Naive thymus-derived CD4-positive, alpha-beta T cell (primary cell): ENCODE results near the gene ZFYVE9. TPM values are rescaled to one million over a fixed set of nuclear protein-coding genes. Genes with fewer than 3 reads are reported as not detected.
A peak's percentile ranks its signal among the peaks of the same experiment; 100 is the strongest.

Source experiments
- ATAC-seq: fragments of 150-1000 bp; cut with Tn5 transposase; 2 replicates; pipeline ENCODE4 v1.10.0; 2021; ENCODE audit warnings: mild to moderate bottlenecking, moderate library complexity
- CTCF ChIA-PET: fragments of 350-600 bp; sonication (Branson Sonifier 250); formaldehyde crosslinking; loops from one replicate; lab custom pipeline; 2021; ENCODE audit warnings: antibody characterized with exemption; lab: Charles Lee
- POLR2A ChIA-PET: fragments of 350-600 bp; sonication (Branson Sonifier 250); formaldehyde crosslinking; loops from one replicate; lab custom pipeline; 2021; ENCODE audit warnings: antibody characterized with exemption, inconsistent platforms; lab: Charles Lee
- DNase-seq, 9 donors: peaks; one replicate each; pipeline versions ENCODE4 v3.0.0 to v3.0.0-alpha.2; 2020 to 2022; ENCODE audit warnings: mixed read lengths in 1 of 9
- H3K27ac ChIP-seq: one replicate; pipeline ENCODE4 v1.7.0; 2013; ENCODE audit warnings: mild to moderate bottlenecking, low read depth, low read length, moderate library complexity
- H3K27me3 ChIP-seq, 2 donors: one replicate each; pipeline ENCODE4 v1.7.0; 2013; ENCODE audit warnings: low read length in 2 of 2, mild to moderate bottlenecking in 2 of 2, moderate library complexity in 2 of 2; ENCODE audit not compliant: control insufficient read depth in 2 of 2, insufficient read depth in 2 of 2
- H3K36me3 ChIP-seq, 3 experiments: 1 replicate in 2 of 3; 2 replicates in 1 of 3; pipeline ENCODE4 v1.7.0; 2013; ENCODE audit warnings: low read length in 3 of 3, mild to moderate bottlenecking in 3 of 3, moderate library complexity in 1 of 3; ENCODE audit not compliant: insufficient read depth in 3 of 3, control insufficient read depth in 2 of 3
- H3K4me1 ChIP-seq, 2 donors: one replicate each; pipeline ENCODE4 v1.7.0; 2013; ENCODE audit warnings: low read length in 2 of 2, mild to moderate bottlenecking in 2 of 2, moderate library complexity in 1 of 2; ENCODE audit not compliant: control insufficient read depth in 2 of 2, insufficient read depth in 2 of 2
- H3K4me3 ChIP-seq: 2 replicates; pipeline ENCODE4 v1.7.0; 2013; ENCODE audit warnings: mild to moderate bottlenecking, low read length
- H3K9me3 ChIP-seq, 3 experiments: 1 replicate in 2 of 3; 2 replicates in 1 of 3; pipeline ENCODE4 v1.7.0; 2013; ENCODE audit warnings: low read length in 3 of 3; ENCODE audit not compliant: control insufficient read depth in 2 of 3
- H3K27ac Mint-ChIP-seq, 9 donors: one replicate each; pipeline ENCODE4 v1.8.0; 2020 to 2022; ENCODE audit warnings: mixed read lengths in 9 of 9, mild to moderate bottlenecking in 8 of 9, moderate library complexity in 5 of 9, inconsistent platforms in 2 of 9
- H3K27me3 Mint-ChIP-seq, 5 donors: one replicate each; pipeline ENCODE4 v1.8.0; 2021 to 2022; ENCODE audit warnings: mixed read lengths in 5 of 5, mild to moderate bottlenecking in 1 of 5
- H3K36me3 Mint-ChIP-seq, 5 donors: one replicate each; pipeline ENCODE4 v1.8.0; 2020 to 2022; ENCODE audit warnings: mixed read lengths in 5 of 5, mild to moderate bottlenecking in 3 of 5, inconsistent platforms in 1 of 5
- H3K4me1 Mint-ChIP-seq, 7 donors: one replicate each; pipeline ENCODE4 v1.8.0; 2020 to 2022; ENCODE audit warnings: mixed read lengths in 7 of 7, mild to moderate bottlenecking in 3 of 7, inconsistent platforms in 1 of 7
- H3K4me3 Mint-ChIP-seq, 10 donors: one replicate each; pipeline ENCODE4 v1.8.0; 2020 to 2022; ENCODE audit warnings: mild to moderate bottlenecking in 10 of 10, mixed read lengths in 10 of 10, moderate library complexity in 6 of 10, inconsistent platforms in 2 of 10
- H3K9me3 Mint-ChIP-seq, 11 donors: one replicate each; pipeline ENCODE4 v1.8.0; 2020 to 2022; ENCODE audit warnings: mixed read lengths in 11 of 11, mild to moderate bottlenecking in 4 of 11, inconsistent platforms in 1 of 11, moderate library complexity in 1 of 11
- intact Hi-C, 2 donors: fragments of 100-400 bp; cut with micrococcal nuclease; formaldehyde crosslinking; loops; one replicate each; pipeline ENCODE4 v1.15.1; 2023
- polyA plus RNA-seq, 2 donors: library from polyadenylated mRNA; unstranded; fragments of 300-500 nt; fragmentation: Illumina TruSeq; gene quantifications; one replicate each; pipeline ENCODE4 v1.2.3, GENCODE V29; 2021
- total RNA-seq, 6 experiments: library from RNA in 5 of 6; stranded (reverse) in 5 of 6; gene quantifications; 1 replicate in 5 of 6; 2 replicates in 1 of 6; pipeline ENCODE4 v1.2.3 and lab custom pipeline; 2021 to 2026

ZFYVE9 gene
- total and polyA plus RNA-seq, 7 experiments from 2014 or later, result 1.8 to 13.9 (median 5.0) TPM

GRCh38 chr1:52190500-52191252, 48.8 kb downstream of the ZFYVE9 start:
- Histone ChIP-seq H3K36me3 (no peaks in the 10 kb centered on the region), H3K27ac (no peak overlapping the region), H3K4me1 (no peaks in the 10 kb centered on the region), H3K27me3 (no peaks in the 10 kb centered on the region), H3K4me3 (no peak overlapping the region), H3K9me3 (no peaks in the 10 kb centered on the region)
- Mint-ChIP-seq H3K27me3 (peaks cover 0 to 7% (median 0%) of the 10 kb centered on the region in 5 donors), H3K4me1 (peaks cover 0 to 4% (median 0%) of the 10 kb centered on the region in 7 donors), H3K4me3 (no peak overlapping the region), H3K27ac (no peak overlapping the region), H3K9me3 (no peaks in the 10 kb centered on the region), H3K36me3 (peaks cover 0 to 4% (median 0%) of the 10 kb centered on the region in 5 donors)
- CTCF ChIA-PET, result no interaction called here
- no peak for DNase-seq
- intact Hi-C loops, result no loop called here
- ATAC-seq, result no peak
- POLR2A ChIA-PET, result no interaction called here

- ATAC-seq (no peak), DNase-seq (no peak)
- H3K4me3 Mint-ChIP-seq, result no peak overlapping the region
- H3K36me3 Mint-ChIP-seq, result peaks cover 0 to 4% (median 0%) of the 10 kb centered on the region in 5 donors
- H3K27ac Mint-ChIP-seq, result peak overlapping the region in 1 of 9 donors; percentile 42
- CTCF ChIA-PET, result no interaction called here
- POLR2A ChIA-PET, result no interaction called here
- Histone ChIP-seq H3K9me3 (no peaks in the 10 kb centered on the region), H3K27me3 (no peaks in the 10 kb centered on the region), H3K27ac (no peak overlapping the region), H3K4me1 (no peaks in the 10 kb centered on the region), H3K36me3 (no peaks in the 10 kb centered on the region), H3K4me3 (no peak overlapping the region)
- H3K9me3 Mint-ChIP-seq, result no peaks in the 10 kb centered on the region
- intact Hi-C loops, result no loop called here
- H3K27me3 Mint-ChIP-seq, result peaks cover 0 to 7% (median 0%) of the 10 kb centered on the region in 5 donors
- H3K4me1 Mint-ChIP-seq, result peaks cover 0 to 4% (median 0%) of the 10 kb centered on the region in 7 donors
Observed at GRCh38 chr1:52191395-52191965, 49.6 kb downstream of the ZFYVE9 start.

GRCh38 chr1:52192024-52192423, 50.1 kb downstream of the ZFYVE9 start:
- Mint-ChIP-seq H3K9me3 (no peaks in the 10 kb centered on the region), H3K27ac (no peak overlapping the region), H3K27me3 (peaks cover 0 to 7% (median 0%) of the 10 kb centered on the region in 5 donors), H3K36me3 (peaks cover 0 to 4% (median 0%) of the 10 kb centered on the region in 5 donors), H3K4me3 (no peak overlapping the region), H3K4me1 (peaks cover 0 to 4% (median 0%) of the 10 kb centered on the region in 7 donors)
- H3K9me3 ChIP-seq, result no peaks in the 10 kb centered on the region
- H3K27me3 ChIP-seq, result no peaks in the 10 kb centered on the region
- intact Hi-C loops, result no loop called here
- ATAC-seq, result no peak
- no peak overlapping the region for H3K4me3 ChIP-seq
- H3K27ac ChIP-seq, result no peak overlapping the region
- no peak for DNase-seq
- no peaks in the 10 kb centered on the region for H3K36me3 ChIP-seq
- no peaks in the 10 kb centered on the region for H3K4me1 ChIP-seq
- ChIA-PET CTCF (no interaction called here), POLR2A (no interaction called here)

GRCh38 chr1:52192436-52192835, 50.5 kb downstream of the ZFYVE9 start:
- H3K36me3 ChIP-seq, result no peaks in the 10 kb centered on the region
- H3K4me3 ChIP-seq, result no peak overlapping the region
- no peak for ATAC-seq
- H3K4me1 ChIP-seq, result no peaks in the 10 kb centered on the region
- ChIA-PET POLR2A (no interaction called here), CTCF (no interaction called here)
- Mint-ChIP-seq H3K27ac (no peak overlapping the region), H3K27me3 (peaks cover 0 to 7% (median 0%) of the 10 kb centered on the region in 5 donors), H3K9me3 (no peaks in the 10 kb centered on the region), H3K36me3 (peaks cover 0 to 4% (median 0%) of the 10 kb centered on the region in 5 donors), H3K4me3 (no peak overlapping the region), H3K4me1 (peaks cover 0 to 4% (median 0%) of the 10 kb centered on the region in 7 donors)
- intact Hi-C loops, result no loop called here
- no peak for DNase-seq
- H3K27me3 ChIP-seq, result no peaks in the 10 kb centered on the region
- no peak overlapping the region for H3K27ac ChIP-seq
- H3K9me3 ChIP-seq, result no peaks in the 10 kb centered on the region

- Mint-ChIP-seq H3K9me3 (peaks cover 0 to 8% (median 0%) of the 10 kb centered on the region in 11 donors), H3K27ac (no peak overlapping the region), H3K4me3 (no peak overlapping the region), H3K27me3 (peaks cover 0 to 7% (median 0%) of the 10 kb centered on the region in 5 donors), H3K4me1 (peaks cover 0 to 4% (median 0%) of the 10 kb centered on the region in 7 donors), H3K36me3 (peaks cover 0 to 6% (median 0%) of the 10 kb centered on the region in 5 donors)
- intact Hi-C loops, result no loop called here
- DNase-seq (no peak), ATAC-seq (no peak)
- ChIA-PET POLR2A (no interaction called here), CTCF (no interaction called here)
- Histone ChIP-seq H3K27ac (no peak overlapping the region), H3K36me3 (no peaks in the 10 kb centered on the region), H3K4me3 (no peak overlapping the region), H3K4me1 (no peaks in the 10 kb centered on the region), H3K9me3 (no peaks in the 10 kb centered on the region), H3K27me3 (no peaks in the 10 kb centered on the region)
Observed at GRCh38 chr1:52193985-52194384, 52.1 kb downstream of the ZFYVE9 start.

- ATAC-seq (no peak), DNase-seq (no peak)
- Mint-ChIP-seq H3K4me3 (no peak overlapping the region), H3K27ac (no peak overlapping the region), H3K27me3 (peaks cover 0 to 7% (median 0%) of the 10 kb centered on the region in 5 donors), H3K36me3 (peaks cover 0 to 11% (median 5%) of the 10 kb centered on the region in 5 donors), H3K9me3 (peaks cover 0 to 19% (median 3%) of the 10 kb centered on the region in 11 donors), H3K4me1 (peaks cover 0 to 4% (median 0%) of the 10 kb centered on the region in 7 donors)
- Histone ChIP-seq H3K9me3 (no peaks in the 10 kb centered on the region), H3K4me1 (no peaks in the 10 kb centered on the region), H3K4me3 (no peak overlapping the region), H3K27me3 (no peaks in the 10 kb centered on the region), H3K27ac (no peak overlapping the region), H3K36me3 (no peaks in the 10 kb centered on the region)
- intact Hi-C loops, result no loop called here
- ChIA-PET CTCF (interaction anchor here (0.6 kb wide), 1 partner anchor 318 kb away, joined by 3 read pairs; no protein-coding TSS in a partner anchor), POLR2A (no interaction called here)
Observed at GRCh38 chr1:52195161-52195560, 53.3 kb downstream of the ZFYVE9 start.
